ENCODE results near the gene DACH1.

DACH1 gene

GRCh38 chr13:71774863-71775262 lies 92.1 kb downstream of the DACH1 start:
- no peak for DNase-seq (ENCODE audit: low spot score)

- DNase-seq (ENCODE audit: low spot score) = no peak
These were observed 93.5 kb downstream of the DACH1 start for GRCh38 chr13:71773531-71773930.

- peak; percentile 59 for DNase-seq (ENCODE audit: low spot score)
These were observed 94.6 kb downstream of the DACH1 start for GRCh38 chr13:71772361-71772760.

DNA sequence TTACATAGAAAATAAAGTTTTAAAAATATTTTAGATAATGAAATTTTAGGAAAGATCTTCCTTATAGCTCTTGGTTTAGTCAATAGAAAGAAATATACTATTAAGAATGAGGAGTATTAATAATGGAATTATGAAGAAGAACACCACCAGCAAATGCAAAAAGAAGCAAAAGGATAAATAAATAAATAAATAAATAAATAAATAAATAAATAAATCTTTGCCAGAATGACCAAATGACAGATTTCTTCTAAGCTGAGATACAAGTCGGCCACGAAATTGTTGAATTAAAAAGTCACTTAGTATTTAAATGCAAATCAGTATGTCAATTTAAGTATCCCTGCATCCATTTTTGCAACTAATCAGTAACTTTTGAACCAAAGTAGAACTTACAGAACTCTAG lies 95.9 kb downstream of the DACH1 start:
- DNase-seq (ENCODE audit: low spot score) = no peak

GRCh38 chr13:71770710-71771109 lies 96.3 kb downstream of the DACH1 start:
- no peak for DNase-seq (ENCODE audit: low spot score)

DNA sequence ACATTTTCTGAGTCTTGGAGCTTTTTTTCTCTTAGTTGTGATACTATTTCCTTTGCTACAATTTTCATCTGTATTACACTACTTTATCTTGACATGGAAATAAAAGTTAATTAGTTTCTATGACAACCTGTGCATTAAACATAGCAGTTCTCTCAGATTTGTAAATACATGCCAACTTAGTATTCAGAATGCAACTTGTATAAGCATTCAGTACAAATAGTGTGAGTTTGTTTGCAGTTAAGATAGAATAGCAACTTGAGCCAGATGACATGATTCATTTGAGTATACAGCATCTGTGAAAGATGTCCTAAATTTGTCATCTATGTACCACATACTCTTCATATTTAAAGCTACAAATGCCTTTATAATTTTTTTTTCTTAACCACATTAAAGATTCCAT lies 98.1 kb downstream of the DACH1 start:
- DNase-seq (ENCODE audit: low spot score) = no peak

DNA sequence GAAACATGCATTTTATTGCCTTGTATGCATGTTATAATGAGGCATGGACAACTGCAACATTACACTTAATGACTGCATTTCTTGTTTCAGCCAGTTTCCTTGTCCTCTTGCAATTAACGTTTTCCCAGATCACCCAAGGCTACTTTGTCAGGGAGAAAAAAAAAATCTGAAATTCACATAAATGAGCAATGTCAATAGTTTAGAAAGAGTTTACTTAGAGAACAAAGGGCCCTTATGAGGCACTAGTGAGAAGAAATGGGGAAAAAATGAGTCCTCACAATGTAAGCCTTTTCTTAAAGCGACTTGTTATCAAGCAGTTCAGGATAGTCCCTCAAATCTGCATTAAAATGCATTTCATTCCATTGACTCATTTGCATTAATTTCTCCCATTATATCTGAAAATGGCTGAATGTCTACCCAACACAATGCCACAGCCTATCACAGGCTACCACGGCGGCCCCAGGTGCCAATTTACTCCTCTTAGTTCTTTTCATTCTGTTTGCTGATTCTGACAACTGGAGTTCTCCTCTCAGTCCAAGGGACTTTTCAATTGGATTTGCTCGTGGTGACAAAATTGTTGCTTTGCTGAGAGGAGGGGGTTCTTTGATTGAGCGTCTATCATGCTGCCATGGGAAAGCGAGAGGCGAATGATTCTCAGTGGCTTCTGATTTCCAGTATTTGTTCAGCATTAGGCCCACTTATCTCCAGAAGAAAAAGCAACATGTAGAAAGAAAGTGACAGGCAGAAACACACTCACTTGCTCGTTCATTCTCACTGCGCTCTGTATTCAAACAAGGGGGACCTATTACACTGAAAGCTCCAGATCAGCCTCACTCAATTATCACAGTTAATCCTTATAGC lies 107.1 kb downstream of the DACH1 start:
- DNase-seq (ENCODE audit: low spot score) = no peak

DNA sequence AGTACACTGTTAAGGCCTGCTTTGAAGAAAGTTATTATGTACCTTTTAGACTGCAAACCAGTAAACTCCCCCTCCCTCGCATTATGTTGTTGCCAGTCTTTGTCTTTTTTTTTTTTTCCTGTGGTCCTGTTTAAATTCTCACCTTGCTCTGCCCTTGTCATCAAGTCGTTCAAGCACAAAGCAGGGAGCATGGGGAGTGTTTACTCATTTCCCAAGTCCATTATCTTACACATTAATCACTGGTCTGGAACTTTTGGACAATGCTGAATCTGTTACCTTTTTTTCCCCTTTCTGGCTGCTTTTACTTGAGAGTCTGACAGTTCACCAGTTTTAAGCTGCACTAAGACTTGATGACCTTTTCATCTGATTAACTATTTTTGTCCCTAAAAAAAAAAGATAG lies 108.2 kb downstream of the DACH1 start:
- DNase-seq (ENCODE audit: low spot score) = no peak

DNA sequence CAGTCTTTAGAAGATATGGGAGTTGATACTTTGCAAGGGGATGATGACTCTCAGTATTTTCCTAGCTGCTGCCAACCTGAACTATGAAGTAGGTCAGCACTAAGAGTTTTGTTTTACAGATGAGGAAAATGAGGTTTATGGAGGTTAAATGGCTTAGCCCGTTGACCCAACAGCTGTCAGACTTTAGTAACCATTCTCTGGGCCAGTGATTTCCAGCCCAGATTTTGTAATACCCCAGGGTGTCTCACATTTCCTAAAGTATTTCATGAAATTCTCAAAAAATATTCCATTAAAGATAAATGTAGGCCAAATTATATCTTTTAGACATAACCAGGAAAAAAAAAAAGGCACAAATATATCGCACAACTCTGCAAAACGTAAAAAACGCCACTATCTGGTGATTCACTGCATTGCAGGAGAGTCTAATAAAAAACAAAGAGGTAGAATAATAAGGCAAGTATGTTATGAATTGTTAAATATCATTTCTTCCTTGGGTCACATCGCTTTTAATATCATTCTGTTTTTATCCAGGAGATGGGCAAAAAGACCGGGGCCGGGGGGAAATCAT lies 112.5 kb downstream of the DACH1 start:
- DNase-seq (ENCODE audit: low spot score) = no peak

GRCh38 chr13:71752775-71753513 lies 114.1 kb downstream of the DACH1 start:
- DNase-seq (ENCODE audit: low spot score) = no peak

GRCh38 chr13:71751073-71751472 lies 115.9 kb downstream of the DACH1 start:
- no peak for DNase-seq (ENCODE audit: low spot score)

DNA sequence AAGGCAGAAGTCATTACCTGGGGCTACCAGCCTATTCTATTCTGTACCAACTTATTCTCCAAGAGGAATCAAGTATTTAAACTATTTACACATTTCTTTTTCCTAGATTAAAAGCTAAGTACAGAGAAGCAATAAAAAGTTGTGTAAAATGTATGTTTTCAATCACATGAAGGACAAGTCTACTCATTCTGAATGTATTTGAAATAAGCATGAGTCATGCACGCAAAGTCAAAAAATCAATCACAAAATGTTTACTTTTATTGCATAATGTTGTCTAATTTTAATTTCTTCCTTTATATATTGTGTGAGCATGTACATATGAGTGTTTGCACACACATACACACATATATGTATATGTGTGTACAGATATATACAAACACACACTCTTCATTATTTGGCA lies 136.7 kb downstream of the DACH1 start:
- no peak for DNase-seq (ENCODE audit: low spot score)

DNA sequence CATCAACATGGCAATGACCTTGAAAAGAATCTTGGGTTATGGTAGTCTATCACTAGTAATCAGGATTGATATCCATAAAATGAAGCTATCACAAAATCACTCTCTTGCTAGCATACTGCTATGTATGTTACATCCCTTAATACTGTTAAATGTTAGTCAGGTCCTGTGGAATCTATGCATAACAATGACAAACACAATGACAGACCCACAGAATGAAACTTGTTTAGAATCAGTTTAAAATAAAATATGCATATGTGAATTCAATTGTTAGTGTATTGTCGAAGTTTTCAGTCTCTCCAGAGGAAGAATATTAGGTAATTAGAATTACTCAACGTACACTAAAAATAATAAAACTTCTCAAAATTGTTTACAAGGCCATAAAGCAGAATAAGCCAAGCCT lies 137.6 kb downstream of the DACH1 start:
- no peak for DNase-seq (ENCODE audit: low spot score)

DNA sequence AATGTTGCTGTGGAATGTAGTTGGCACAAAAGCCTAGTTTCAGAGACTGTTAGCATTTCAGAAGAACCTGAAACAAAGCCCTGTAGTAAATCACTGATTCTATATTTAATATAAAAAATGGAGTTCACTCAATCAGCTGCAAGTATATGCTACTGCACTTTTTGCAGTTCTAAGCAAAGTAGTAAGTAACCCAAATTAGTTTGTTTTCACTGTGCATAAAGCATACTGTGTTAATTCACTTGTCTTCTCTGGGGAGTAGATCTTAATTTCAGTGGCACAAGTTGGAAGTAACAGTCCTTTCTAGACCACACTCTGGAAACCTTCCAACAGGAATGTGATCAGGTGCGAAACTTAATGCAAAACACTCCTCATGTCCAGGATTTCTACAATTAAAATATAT lies 139.3 kb downstream of the DACH1 start:
- DNase-seq (ENCODE audit: low spot score) = no peak

GRCh38 chr13:71727042-71727441 lies 140.0 kb downstream of the DACH1 start:
- DNase-seq (ENCODE audit: low spot score) = no peak

DNA sequence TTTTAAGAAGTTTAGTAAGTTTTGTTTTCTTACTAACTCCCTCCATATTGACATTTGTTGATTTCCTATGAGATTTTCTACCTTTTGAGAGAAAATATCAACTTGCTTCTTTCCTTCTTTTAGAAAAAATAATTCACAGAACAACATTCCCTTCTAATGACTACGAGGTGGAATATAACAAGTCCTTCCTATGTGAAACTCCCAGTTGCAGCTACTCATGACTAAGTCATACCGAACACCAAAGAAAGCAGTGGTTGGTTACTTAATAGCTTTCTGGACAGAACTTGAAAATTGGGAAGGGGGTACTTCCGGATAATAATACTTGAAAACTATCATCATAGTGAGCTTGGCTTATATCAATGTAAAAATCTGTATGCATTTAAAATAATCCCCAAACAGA lies 144.8 kb downstream of the DACH1 start:
- DNase-seq (ENCODE audit: low spot score) = no peak

DNA sequence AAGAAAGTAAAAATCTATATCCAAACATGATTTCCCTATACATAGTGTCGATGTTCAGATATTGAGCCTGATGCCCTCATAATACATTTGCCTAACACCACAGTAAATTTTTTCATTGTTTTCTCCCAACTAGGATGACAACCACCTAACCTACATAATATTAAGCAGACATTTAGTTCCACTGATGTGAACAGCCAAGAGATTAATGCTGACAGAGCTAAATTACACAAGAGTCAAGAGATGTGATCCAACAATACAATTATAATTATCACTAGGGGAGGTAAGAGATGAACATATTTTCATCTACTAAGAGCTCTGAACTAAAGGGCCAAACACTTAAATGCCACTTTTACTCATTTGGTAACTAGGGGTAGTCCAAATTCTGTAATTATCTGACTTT lies 145.9 kb downstream of the DACH1 start:
- DNase-seq (ENCODE audit: low spot score) = no peak

DNA sequence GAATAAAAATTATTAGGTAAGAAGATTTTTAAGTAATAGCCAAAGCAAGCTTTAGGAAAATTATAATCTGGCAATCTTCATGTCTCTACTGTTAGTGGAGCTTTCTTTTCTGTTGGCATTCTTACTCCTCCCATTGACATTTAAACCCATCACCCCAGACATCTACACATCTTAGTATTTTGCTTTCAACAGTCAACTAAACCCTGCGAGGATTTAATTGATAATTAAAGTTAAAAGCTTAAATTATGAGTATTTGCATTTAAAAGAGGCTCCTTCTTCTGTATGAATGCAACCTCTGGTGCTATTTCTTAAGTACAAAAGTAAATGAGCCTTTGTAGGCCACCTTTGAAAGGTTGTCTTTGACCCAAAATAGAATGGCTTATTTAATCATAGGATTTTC lies 148.1 kb downstream of the DACH1 start:
- no peak for DNase-seq (ENCODE audit: low spot score)

- no peak for DNase-seq (ENCODE audit: low spot score)
These were observed 152.1 kb downstream of the DACH1 start for GRCh38 chr13:71714802-71715375.

GRCh38 chr13:71712988-71713653 lies 153.9 kb downstream of the DACH1 start:
- no peak for DNase-seq (ENCODE audit: low spot score)

DNA sequence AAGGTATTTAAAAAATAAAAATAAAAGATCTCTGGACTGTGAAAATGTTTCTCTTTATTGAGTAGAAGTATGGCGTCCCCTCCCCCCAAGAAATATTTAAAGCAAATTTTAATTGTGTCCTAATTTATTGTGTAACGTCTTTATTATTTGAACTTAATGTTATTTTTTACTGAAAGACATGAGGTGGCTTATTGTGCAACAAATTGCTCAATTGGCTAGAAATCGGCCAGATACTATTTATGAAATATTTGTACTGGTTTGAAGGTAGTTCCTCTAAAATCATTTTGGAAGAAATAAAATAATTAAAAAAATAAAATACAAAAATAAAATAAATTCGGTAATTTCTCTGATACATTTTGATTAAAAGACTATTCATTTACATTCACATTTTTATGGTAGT lies 162.3 kb downstream of the DACH1 start:
- DNase-seq (ENCODE audit: low spot score) = no peak

- no peak for DNase-seq (ENCODE audit: low spot score)
These were observed 163.9 kb downstream of the DACH1 start for GRCh38 chr13:71703138-71703537.

All from putamen (tissue), 1 donor.